ENCODE data around the gene CEP78. TPM values are rescaled to one million over a fixed set of nuclear protein-coding genes. Genes with fewer than 3 reads are reported as not detected.

The CEP78 gene
- total and polyA plus RNA-seq, 11 donors = 1.1 to 8.2 (median 3.3) TPM

GRCh38 chr9:78269784-78270183 lies 33.9 kb downstream of the CEP78 start:
- no peak for TF ChIP-seq POLR2A (IDR thresholded peaks at IDR 0.05)
- TF ChIP-seq CTCF (IDR thresholded peaks at IDR 0.05) = no peak
- peaks cover 0 to 60% (median 48%) of the 10 kb centered on the region in 9 donors for H3K36me3 ChIP-seq
- H3K4me3 ChIP-seq = no peak overlapping the region
- H3K27me3 ChIP-seq = no peaks in the 10 kb centered on the region
- intact Hi-C loops (cut with DNase I) = loop anchor here in 1 of 10 donors (10.0 kb wide), 1 partner anchor 95 kb away; no protein-coding TSS in a partner anchor
- H3K27ac ChIP-seq = no peak overlapping the region
- no peaks in the 10 kb centered on the region for H3K4me1 ChIP-seq
- DNase-seq (no peak), ATAC-seq (no peak)
- no peaks in the 10 kb centered on the region for H3K9me3 ChIP-seq

- Histone ChIP-seq H3K4me3 (no peak overlapping the region), H3K27me3 (no peaks in the 10 kb centered on the region), H3K9me3 (no peaks in the 10 kb centered on the region), H3K4me1 (no peaks in the 10 kb centered on the region), H3K27ac (no peak overlapping the region), H3K36me3 (peaks cover 0 to 35% (median 23%) of the 10 kb centered on the region in 9 donors)
- DNase-seq = no peak
- intact Hi-C loops (cut with DNase I) = no loop called here
- ATAC-seq = no peak
- TF ChIP-seq POLR2A (IDR thresholded peaks at IDR 0.05) (no peak), CTCF (IDR thresholded peaks at IDR 0.05) (no peak)
Measured at GRCh38 chr9:78272307-78272706, 36.4 kb downstream of the CEP78 start.

- Histone ChIP-seq H3K27me3 (no peaks in the 10 kb centered on the region), H3K9me3 (no peaks in the 10 kb centered on the region), H3K4me1 (no peaks in the 10 kb centered on the region), H3K4me3 (no peak overlapping the region), H3K36me3 (peaks cover 0 to 24% (median 12%) of the 10 kb centered on the region in 9 donors), H3K27ac (no peak overlapping the region)
- no peak for TF ChIP-seq POLR2A (IDR thresholded peaks at IDR 0.05)
- no peak for TF ChIP-seq CTCF (IDR thresholded peaks at IDR 0.05)
- 87 to 92% (median 89%) methylated on average over 3 of the region's 3 CpGs for WGBS, 4 donors
- no peak for DNase-seq
- intact Hi-C loops (cut with DNase I) = no loop called here
- no peak for ATAC-seq
Measured at GRCh38 chr9:78273761-78274160, 37.9 kb downstream of the CEP78 start.

- ATAC-seq (peak in 2 of 4 donors; percentile 78 to 86), DNase-seq (no peak)
- intact Hi-C loops (cut with DNase I) = no loop called here
- peak overlapping the region in 1 of 12 donors; percentile 2 for H3K27ac ChIP-seq
- 76 to 84% (median 80%) methylated on average over 5 of the region's 5 CpGs for WGBS, 4 donors
- H3K9me3 ChIP-seq = no peaks in the 10 kb centered on the region
- no peak for TF ChIP-seq POLR2A (IDR thresholded peaks at IDR 0.05)
- TF ChIP-seq CTCF (IDR thresholded peaks at IDR 0.05) = no peak
- H3K27me3 ChIP-seq = no peaks in the 10 kb centered on the region
- peaks cover 0 to 14% (median 2%) of the 10 kb centered on the region in 12 donors for H3K4me1 ChIP-seq
- H3K36me3 ChIP-seq = no peaks in the 10 kb centered on the region
- H3K4me3 ChIP-seq = no peak overlapping the region
Measured at GRCh38 chr9:78278177-78278777, 42.4 kb downstream of the CEP78 start.
